BJ (cell line): ENCODE data around the gene MMEL1. TPM values are rescaled to one million over a fixed set of nuclear protein-coding genes. Genes with fewer than 3 reads are reported as not detected.

Experiments used
- CTCF ChIA-PET: fragments of 350-600 bp; formaldehyde crosslinking; extraction: SDS; loops from one replicate; lab custom pipeline; 2021; ENCODE audit warnings: antibody characterized with exemption, inconsistent platforms; lab: Yijun Ruan, JAX
- POLR2A ChIA-PET: fragments of 300-600 bp; sonication (Branson Sonifier 250); formaldehyde crosslinking; extraction: SDS; loops from one replicate; lab custom pipeline; 2021; ENCODE audit warnings: antibody characterized with exemption; lab: Charles Lee
- DNase-seq: peaks from one replicate; pipeline ENCODE4 v3.0.0-alpha.2; 2011; ENCODE audit warnings: low read depth
- H3K27me3 ChIP-seq: 2 replicates; pipeline ENCODE4 v1.6.0; 2011; ENCODE audit warnings: low read length; ENCODE audit not compliant: control insufficient read depth, insufficient read depth
- H3K36me3 ChIP-seq: 2 replicates; pipeline ENCODE4 v1.5.1; 2011; ENCODE audit warnings: low read length; ENCODE audit not compliant: control insufficient read depth, insufficient read depth
- H3K4me3 ChIP-seq: 2 replicates; pipeline ENCODE4 v1.5.1; 2011; ENCODE audit warnings: low read depth, mild to moderate bottlenecking, control low read depth, low read length
- polyA plus RNA-seq: library from polyadenylated mRNA; depleted of rRNA; stranded (reverse); fragments of >200 nt; gene quantifications from 2 replicates; pipeline ENCODE4 v1.2.3, GENCODE V29; 2011
- TF ChIP-seq, protein P1 (sequence below): IDR thresholded peaks from 2 replicates; pipeline ENCODE4 v1.5.1; 2011; ENCODE audit warnings: low read depth, mild to moderate bottlenecking, control low read depth, inconsistent platforms, low read length, moderate library complexity; ENCODE audit not compliant: insufficient read depth

MMEL1 gene
- polyA plus RNA-seq, 1 experiment = 0.17 TPM

DNA sequence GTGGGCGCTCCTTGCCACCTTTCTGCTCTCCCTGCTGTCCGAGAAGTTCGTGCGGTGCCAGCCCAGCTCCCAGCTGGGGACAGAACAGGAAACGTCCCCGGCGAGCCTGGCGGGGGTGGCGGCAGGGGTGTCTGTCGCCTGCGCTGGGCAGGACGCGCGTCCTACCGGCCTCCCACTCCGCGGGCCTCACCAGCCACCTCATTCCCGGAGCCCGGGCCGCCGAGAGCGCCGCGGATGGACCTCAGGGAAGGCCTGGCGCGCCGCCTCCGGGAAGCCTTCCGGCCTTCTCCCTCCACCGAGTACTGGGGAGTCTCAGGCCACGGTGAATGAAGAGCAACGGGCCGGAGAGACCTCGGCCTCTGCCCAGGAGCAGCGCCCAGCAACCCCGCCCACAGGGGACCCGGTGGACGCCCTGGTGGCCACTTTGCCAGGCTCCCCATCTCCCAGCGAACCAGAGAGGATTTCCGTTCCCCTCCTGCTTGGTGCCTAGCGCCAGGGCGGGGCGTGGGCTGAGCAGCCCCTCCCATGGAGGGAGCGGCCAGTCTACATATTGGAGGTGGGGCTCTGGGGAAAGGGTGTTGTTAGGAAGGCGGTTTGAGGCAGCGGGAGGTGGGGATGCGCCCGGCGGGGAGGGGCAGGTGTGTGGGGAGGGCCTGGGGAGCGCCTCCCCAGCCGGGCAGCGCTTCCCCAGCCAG lies 86.2 kb downstream of the MMEL1 start:
- TF ChIP-seq, protein P1, sequence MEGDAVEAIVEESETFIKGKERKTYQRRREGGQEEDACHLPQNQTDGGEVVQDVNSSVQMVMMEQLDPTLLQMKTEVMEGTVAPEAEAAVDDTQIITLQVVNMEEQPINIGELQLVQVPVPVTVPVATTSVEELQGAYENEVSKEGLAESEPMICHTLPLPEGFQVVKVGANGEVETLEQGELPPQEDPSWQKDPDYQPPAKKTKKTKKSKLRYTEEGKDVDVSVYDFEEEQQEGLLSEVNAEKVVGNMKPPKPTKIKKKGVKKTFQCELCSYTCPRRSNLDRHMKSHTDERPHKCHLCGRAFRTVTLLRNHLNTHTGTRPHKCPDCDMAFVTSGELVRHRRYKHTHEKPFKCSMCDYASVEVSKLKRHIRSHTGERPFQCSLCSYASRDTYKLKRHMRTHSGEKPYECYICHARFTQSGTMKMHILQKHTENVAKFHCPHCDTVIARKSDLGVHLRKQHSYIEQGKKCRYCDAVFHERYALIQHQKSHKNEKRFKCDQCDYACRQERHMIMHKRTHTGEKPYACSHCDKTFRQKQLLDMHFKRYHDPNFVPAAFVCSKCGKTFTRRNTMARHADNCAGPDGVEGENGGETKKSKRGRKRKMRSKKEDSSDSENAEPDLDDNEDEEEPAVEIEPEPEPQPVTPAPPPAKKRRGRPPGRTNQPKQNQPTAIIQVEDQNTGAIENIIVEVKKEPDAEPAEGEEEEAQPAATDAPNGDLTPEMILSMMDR = peak; percentile 30; the same call in 1 of the 2 replicates
- ChIA-PET CTCF (interaction anchor here (0.6 to 3.8 kb wide), 23 partner anchors 10 to 878 kb away, joined by 3 to 71 read pairs (median 6); partner anchors contain the start of genes FAAP20, MORN1, PANK4 and PEX10), POLR2A (interaction anchor here (0.6 to 0.7 kb wide), 2 partner anchors 20 to 38 kb away, joined by 5 to 6 read pairs; partner anchors contain the start of gene PANK4)
- no peak for DNase-seq
- Histone ChIP-seq H3K36me3 (no peaks in the 10 kb centered on the region), H3K4me3 (peak overlapping the region; percentile 55), H3K27me3 (no peaks in the 10 kb centered on the region)

DNA sequence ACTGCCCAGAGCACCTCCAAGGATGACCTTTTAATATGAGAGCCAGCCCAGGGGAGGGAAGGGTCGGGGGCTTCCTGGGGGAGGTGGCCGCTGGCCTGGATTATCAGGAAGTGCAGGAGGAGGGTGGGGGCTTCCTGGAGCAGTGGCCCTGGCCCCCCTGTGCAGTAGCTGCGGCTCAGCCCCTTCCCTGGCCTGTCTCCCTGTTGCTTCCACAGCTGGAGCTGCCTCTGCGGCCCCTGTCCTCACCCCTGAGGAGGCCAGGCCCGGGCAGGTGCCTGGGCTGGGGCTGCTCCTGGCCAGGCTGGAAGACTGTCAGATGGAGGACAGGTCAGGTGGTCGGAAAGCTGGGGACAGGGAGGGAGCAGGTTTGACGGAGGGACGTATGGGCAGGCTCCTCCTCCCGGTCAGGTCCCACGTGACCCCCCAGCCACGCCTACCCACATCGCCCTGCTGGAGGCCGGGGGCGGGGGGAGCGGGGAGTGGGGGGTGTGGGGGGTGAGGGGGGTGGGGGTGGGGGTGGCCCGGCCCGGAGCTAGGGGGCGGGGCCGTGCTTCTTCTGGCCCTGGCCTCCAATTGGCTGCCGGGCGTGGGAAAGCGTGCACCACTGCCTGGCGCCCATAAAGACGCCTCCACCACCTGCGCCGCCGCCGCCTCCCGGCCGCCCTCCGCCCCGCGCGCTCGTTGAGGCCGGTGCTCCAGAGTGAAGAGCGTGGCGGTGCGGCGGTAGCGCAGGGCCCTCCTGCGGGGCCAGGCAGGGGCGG lies 86.9 kb downstream of the MMEL1 start:
- Histone ChIP-seq H3K36me3 (no peaks in the 10 kb centered on the region), H3K4me3 (peak overlapping the region; percentile 55), H3K27me3 (no peaks in the 10 kb centered on the region)
- TF ChIP-seq, protein P1 = no peak
- POLR2A ChIA-PET = interaction anchor here (0.6 to 0.7 kb wide), 2 partner anchors 19 to 39 kb away, joined by 5 to 6 read pairs; partner anchors contain the start of gene PANK4
- DNase-seq = no peak
- CTCF ChIA-PET = interaction anchor here (0.9 to 3.8 kb wide), 4 partner anchors 11 to 351 kb away, joined by 3 to 28 read pairs (median 8); partner anchors contain the start of genes FAAP20 and TNFRSF14

DNA sequence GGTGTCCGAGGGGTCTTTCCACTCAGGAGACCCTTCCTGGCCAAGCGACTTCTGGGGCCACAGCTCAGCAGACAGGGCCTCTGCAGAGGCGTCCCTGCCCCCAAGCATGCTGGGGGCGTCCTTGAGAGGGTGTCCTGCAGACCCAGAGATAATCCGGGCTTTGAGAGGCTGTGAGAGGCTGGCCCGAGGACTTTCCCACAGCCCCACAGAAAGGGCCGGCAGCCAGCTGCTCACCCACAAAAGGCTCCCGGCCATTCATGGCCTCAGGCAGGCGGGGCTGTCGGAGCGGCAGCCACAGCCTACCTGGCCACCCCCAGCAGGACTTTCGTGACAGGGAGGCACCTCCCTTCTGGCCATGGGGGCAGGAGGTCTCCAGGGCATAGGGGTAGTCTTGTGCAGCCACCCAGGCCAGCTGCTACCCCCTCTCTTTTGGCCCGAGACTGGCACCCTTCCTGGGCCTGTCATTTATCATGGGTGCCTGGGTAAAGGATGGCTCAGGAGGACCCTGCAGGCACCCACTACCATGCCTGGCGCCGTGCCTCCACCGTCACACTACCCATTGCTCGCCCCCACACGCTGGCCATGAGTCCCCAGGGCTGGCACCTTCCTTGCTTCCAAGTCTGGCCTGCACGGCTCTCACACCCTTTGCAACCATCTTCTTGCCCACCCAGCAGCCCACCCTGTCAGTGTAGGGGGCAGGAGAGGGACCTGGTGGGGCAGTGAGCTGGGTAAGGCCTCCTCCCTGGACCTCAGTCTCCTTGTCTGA lies 87.8 kb downstream of the MMEL1 start:
- Histone ChIP-seq H3K27me3 (no peaks in the 10 kb centered on the region), H3K4me3 (no peak overlapping the region), H3K36me3 (no peaks in the 10 kb centered on the region)
- ChIA-PET CTCF (interaction anchor here (1.1 to 3.8 kb wide), 3 partner anchors 10 to 130 kb away, joined by 4 to 28 read pairs (median 6); partner anchors contain the start of gene TNFRSF14), POLR2A (no interaction called here)
- TF ChIP-seq, protein P1 = no peak
- DNase-seq = no peak

DNA sequence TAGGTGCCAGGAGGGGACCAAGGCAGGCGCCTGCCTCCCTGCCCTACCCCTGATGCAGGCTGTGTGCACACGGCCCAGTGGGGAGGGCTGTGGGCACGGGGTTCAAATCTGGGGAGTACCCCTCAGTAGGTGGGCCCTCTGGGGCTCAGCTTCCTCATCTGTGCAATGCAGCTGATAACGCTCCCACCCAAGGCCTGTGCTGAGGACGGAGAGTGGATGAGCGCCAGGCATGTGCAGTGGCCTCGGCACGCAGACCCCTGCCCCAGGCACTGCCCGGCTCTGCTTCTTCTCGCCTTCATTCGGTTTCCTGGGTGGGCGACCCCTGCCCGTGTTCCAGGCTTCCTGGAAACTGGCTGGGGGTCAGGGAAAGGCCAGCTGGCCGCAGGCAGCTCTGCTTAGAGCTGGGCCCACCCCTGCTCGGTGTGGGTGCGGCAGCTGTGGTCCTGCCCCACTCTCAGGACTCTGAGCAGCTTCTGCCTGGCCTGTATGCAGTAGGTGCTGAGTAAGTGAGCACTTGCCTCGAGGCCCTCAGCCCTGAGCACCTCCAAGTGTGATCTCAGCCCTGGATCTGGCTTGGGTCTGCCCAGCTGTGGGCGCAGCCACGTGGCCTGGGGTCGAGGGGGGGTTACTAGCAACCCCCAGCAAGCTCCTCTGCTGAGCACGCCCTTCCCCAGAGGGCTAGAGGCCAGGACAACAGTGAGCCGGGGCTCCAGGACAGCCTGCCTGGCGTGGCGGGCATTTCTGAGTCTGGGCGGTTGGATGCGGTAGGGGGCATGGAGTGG lies 88.5 kb downstream of the MMEL1 start:
- ChIA-PET POLR2A (no interaction called here), CTCF (interaction anchor here (1.4 to 1.9 kb wide), 2 partner anchors 129 to 349 kb away, joined by 4 to 5 read pairs; partner anchors contain the start of gene FAAP20)
- no peak for DNase-seq
- Histone ChIP-seq H3K27me3 (no peaks in the 10 kb centered on the region), H3K36me3 (no peaks in the 10 kb centered on the region), H3K4me3 (no peak overlapping the region)
- TF ChIP-seq, protein P1 = no peak
